HepG2 (cell line): ENCODE measurements around the gene DNAJA3. TPM values are rescaled to one million over a fixed set of nuclear protein-coding genes. Genes with fewer than 3 reads are reported as not detected.

Experiments
- ATAC-seq: fragments of 200-7000 bp; cut with Tn5 transposase; 3 replicates; pipeline ENCODE4 v1.9.1; 2020; ENCODE audit warnings: mild to moderate bottlenecking, moderate library complexity
- BruUV-seq: library from RNA; stranded (reverse); fragments of 400-500 nt; replicated peaks from 2 replicates; lab custom pipeline; 2021; lab: Mats Ljungman, UMichigan
- CTCF ChIA-PET: fragments of 300-600 bp; formaldehyde crosslinking; extraction: SDS; loops from one replicate; lab custom pipeline; 2021; ENCODE audit warnings: low total read pairs, inconsistent platforms, low intra/inter-chr PET ratio; lab: Yijun Ruan, JAX
- POLR2A ChIA-PET: fragments of 350-600 bp; sonication (Branson Sonifier 250); formaldehyde crosslinking; loops from one replicate; lab custom pipeline; 2020; ENCODE audit warnings: antibody characterized with exemption, inconsistent platforms; lab: Yijun Ruan, JAX
- DNase-seq: peaks from one replicate; pipeline ENCODE4 v3.0.0-alpha.2; 2015; ENCODE audit warnings: low spot score
- FAIRE-seq: peaks from 3 replicates; lab custom pipeline; 2011; peaks lifted over from hg19 to GRCh38; lab: Jason Lieb, UNC
- H2AFZ ChIP-seq: one replicate; pipeline ENCODE4 v1.6.1; 2011; ENCODE audit warnings: low read length, inconsistent platforms
- H3K27ac ChIP-seq: fragments of 300-600 bp; 3 replicates; pipeline ENCODE4 v1.8.0; 2011; ENCODE audit warnings: mixed run types, mild to moderate bottlenecking, mixed read lengths, low read length, inconsistent platforms; ENCODE audit not compliant: insufficient read depth; ENCODE audit errors: extremely low read length
- H3K27me3 ChIP-seq, 2 experiments: fragments of 200-600 bp in 1 of 2; 2 replicates in 1 of 2; 3 replicates in 1 of 2; pipeline versions ENCODE4 v1.6.0 to v1.8.0; 2011; ENCODE audit warnings: low read length in 2 of 2, mild to moderate bottlenecking in 2 of 2, moderate library complexity in 2 of 2, inconsistent platforms in 1 of 2; ENCODE audit not compliant: insufficient read depth in 2 of 2, control insufficient read depth in 1 of 2
- H3K36me3 ChIP-seq, 2 experiments: fragments of 200-600 bp in 1 of 2; replicated peaks in 1 of 2; 2 replicates in 1 of 2; 3 replicates in 1 of 2; pipeline versions ENCODE4 v1.5.1 to v1.8.0; 2011; ENCODE audit warnings: low read length in 2 of 2, inconsistent platforms in 1 of 2; ENCODE audit not compliant: insufficient read depth in 2 of 2, control insufficient read depth in 1 of 2
- H3K4me1 ChIP-seq: 2 replicates; pipeline ENCODE4 v1.5.1; 2012; ENCODE audit warnings: low read length, inconsistent platforms; ENCODE audit not compliant: insufficient read depth
- H3K4me2 ChIP-seq: 2 replicates; pipeline ENCODE4 v1.6.0; 2011; ENCODE audit warnings: low read depth, low read length, inconsistent platforms
- H3K4me3 ChIP-seq, 3 experiments: fragments of 200-600 bp in 1 of 3; sonication (generic), shearing (Covaris generic) in 1 of 3; replicated peaks in 1 of 3; 2 replicates each; pipeline ENCODE4 v1.5.1; 2011 to 2016; ENCODE audit warnings: low read length in 3 of 3, inconsistent platforms in 2 of 3, low read depth in 2 of 3, mild to moderate bottlenecking in 2 of 3, control low read depth in 1 of 3, mixed read lengths in 1 of 3; ENCODE audit not compliant: insufficient read depth in 1 of 3
- H3K79me2 ChIP-seq: one replicate; pipeline ENCODE4 v1.6.1; 2011; ENCODE audit warnings: low read length, inconsistent platforms; ENCODE audit not compliant: insufficient read depth
- H3K9ac ChIP-seq: 2 replicates; pipeline ENCODE4 v1.6.0; 2011; ENCODE audit warnings: mild to moderate bottlenecking, low read depth, low read length, inconsistent platforms; ENCODE audit not compliant: insufficient read depth
- H3K9me3 ChIP-seq: 2 replicates; pipeline ENCODE4 v1.5.1; 2012; ENCODE audit warnings: mild to moderate bottlenecking, low read length
- H4K20me1 ChIP-seq: 2 replicates; pipeline ENCODE4 v1.6.0; 2011; ENCODE audit warnings: inconsistent platforms, mild to moderate bottlenecking, low read length, moderate library complexity; ENCODE audit not compliant: insufficient read depth
- ARNT ChIP-seq: fragments of 450-650 bp; IDR thresholded peaks from 2 replicates; pipeline ENCODE4 v1.6.1; 2017
- CHD2 ChIP-seq: IDR thresholded peaks from 2 replicates; pipeline ENCODE4 v1.6.1; 2011; ENCODE audit warnings: low read depth, low read length, improper control_type of control experiment
- ELF1 ChIP-seq: sonication (generic); formaldehyde crosslinking; IDR thresholded peaks from 2 replicates; pipeline ENCODE4 v1.4.0; 2020; ENCODE audit warnings: missing genetic modification reagents
- NCOA5 ChIP-seq: sonication (generic); formaldehyde crosslinking; IDR thresholded peaks from 2 replicates; pipeline ENCODE4 v1.4.0; 2020; ENCODE audit warnings: missing genetic modification reagents
- NCOR1 ChIP-seq: fragments of 200-600 bp; sonication (generic); IDR thresholded peaks from 2 replicates; pipeline ENCODE4 v1.7.0; 2017; ENCODE audit warnings: antibody characterized with exemption, low read length, borderline replicate concordance
- PBX2 ChIP-seq: IDR thresholded peaks from 2 replicates; pipeline ENCODE4 v1.6.1; 2016; ENCODE audit warnings: control low read depth
- TBL1XR1 ChIP-seq: fragments of 150-350 bp; IDR thresholded peaks from 2 replicates; pipeline ENCODE4 v1.6.1; 2014; ENCODE audit warnings: borderline replicate concordance, low read length; ENCODE audit not compliant: partially characterized antibody
- TEAD2 ChIP-seq: sonication (generic); formaldehyde crosslinking; IDR thresholded peaks from 2 replicates; pipeline ENCODE4 v1.9.0; 2021; ENCODE audit warnings: missing genetic modification reagents
- TSC22D2 ChIP-seq: sonication (generic); formaldehyde crosslinking; IDR thresholded peaks from 2 replicates; pipeline ENCODE4 v1.5.1; 2020; ENCODE audit warnings: missing genetic modification reagents, mild to moderate bottlenecking, borderline replicate concordance
- ZHX2 ChIP-seq, 2 experiments: sonication (generic) in 1 of 2; formaldehyde crosslinking in 1 of 2; IDR thresholded peaks; 2 replicates each; pipeline versions ENCODE4 v1.6.1 to v1.9.0; 2014 to 2022; ENCODE audit warnings: antibody characterized with exemption in 1 of 2, borderline replicate concordance in 1 of 2, inconsistent platforms in 1 of 2, low read depth in 1 of 2, missing genetic modification reagents in 1 of 2
- ZNF276 ChIP-seq: sonication (generic); formaldehyde crosslinking; IDR thresholded peaks from 2 replicates; pipeline ENCODE4 v1.4.0; 2020; ENCODE audit warnings: mild to moderate bottlenecking, low read depth, missing genetic modification reagents
- ZNF468 ChIP-seq: sonication (generic); formaldehyde crosslinking; IDR thresholded peaks from 2 replicates; pipeline ENCODE4 v1.8.0; 2022; ENCODE audit warnings: mild to moderate bottlenecking, moderate library complexity, missing genetic modification reagents
- ZNF597 ChIP-seq: sonication (generic); formaldehyde crosslinking; IDR thresholded peaks from 2 replicates; pipeline ENCODE4 v1.5.0; 2020; ENCODE audit warnings: missing genetic modification reagents
- WGBS: methylation state at CpG from one replicate; pipeline ENCODE4 v1.1.6; 2017; ENCODE audit warnings: low lambda C conversion rate; 5-methylcytosine and 5-hydroxymethylcytosine counted together
- in situ Hi-C: cut with HindIII; loops from 2 replicates; pipeline ENCODE4 v1.10.0; 2017; ENCODE audit warnings: low pct_unique_long_range_greater_than_20kb; ENCODE audit not compliant: extremely low pct_ligation_motif_present
- intact Hi-C: fragments of 100-400 bp; cut with micrococcal nuclease; formaldehyde crosslinking; loops from one replicate; pipeline ENCODE4 v1.10.0; 2022; ENCODE audit not compliant: unreplicated experiment
- polyA plus RNA-seq, 8 experiments: library from polyadenylated mRNA; depleted of rRNA in 3 of 8; stranded (reverse) in 7 of 8; unstranded in 1 of 8; fragments of >200 nt; fragmentation: Illumina TruSeq in 4 of 8; extraction: Trizol in 4 of 8; gene quantifications; 2 replicates each; pipeline versions ENCODE4 v1.2.1 to v1.2.3, GENCODE V29; 2011 to 2016; ENCODE audit warnings: low read depth in 4 of 8, missing spikeins in 1 of 8, mixed read lengths in 1 of 8; ENCODE audit not compliant: insufficient read depth in 1 of 8
- total RNA-seq, 5 experiments: library from RNA; depleted of rRNA; stranded (reverse); fragments of >200 nt; fragmentation: Illumina TruSeq; extraction: Trizol; gene quantifications; 2 replicates each; pipeline ENCODE4 v1.2.3, GENCODE V29; 2016; ENCODE audit warnings: low read depth in 1 of 5

Gene DNAJA3
- total and polyA plus RNA-seq, 2 of the 13 experiments (the other 11 are each of a cell fraction or from before 2014, with no cell fraction given), result 77.0 to 83.3 TPM

GRCh38 chr16:4419402-4419959 lies 6.2 kb upstream of the DNAJA3 start:
- Histone ChIP-seq H3K36me3 (no peaks in the 10 kb centered on the region), H3K4me3 (no peak overlapping the region), H3K9me3 (no peaks in the 10 kb centered on the region), H3K9ac (no peak overlapping the region), H3K27me3 (no peaks in the 10 kb centered on the region; a peak in 1 of 5 replicates), H4K20me1 (no peaks in the 10 kb centered on the region), H3K4me1 (peaks cover 35% of the 10 kb centered on the region), H2AFZ (no peak overlapping the region), H3K79me2 (peaks cover 11% of the 10 kb centered on the region), H3K4me2 (no peak overlapping the region), H3K27ac (no peak overlapping the region)
- POLR2A ChIA-PET, result interaction anchor here (0.7 to 1.4 kb wide), 2 partner anchors 49 to 109 kb away, joined by 3 to 6 read pairs; no protein-coding TSS in a partner anchor
- intact Hi-C loops, result no loop called here
- CTCF ChIA-PET, result no interaction called here
- no peak for FAIRE-seq
- no TSS peak for BruUV-seq
- 74% methylated on average over 5 of the region's 7 CpGs for WGBS
- in situ Hi-C loops, result no loop called here
- no peak for ATAC-seq
- DNase-seq, result no peak
- TF ChIP-seq TSC22D2, result no peak
- no peak for TF ChIP-seq ZNF468
- no peak for TF ChIP-seq CHD2
- TF ChIP-seq ELF1 (CRISPR knock-in tag), result no peak
- no peak for TF ChIP-seq TEAD2 (CRISPR knock-in tag)
- no peak for TF ChIP-seq NCOR1
- no peak for TF ChIP-seq PBX2 (CRISPR knock-in tag)
- TF ChIP-seq ARNT, result no peak
- TF ChIP-seq ZHX2 (IDR thresholded peaks at IDR 0.05; ENCODE audit: low read depth), result no peak
- TF ChIP-seq ZHX2 (CRISPR knock-in tag; IDR thresholded peaks at IDR 0.05; ENCODE audit: borderline replicate concordance), result no peak
- no peak for TF ChIP-seq ZNF276 (CRISPR knock-in tag)
- TF ChIP-seq NCOA5 (CRISPR knock-in tag), result no peak
- TF ChIP-seq TBL1XR1, result no peak
- no peak for TF ChIP-seq ZNF597 (CRISPR knock-in tag)
